Caco-2 (cell line): Measurements from ENCODE around the gene LRIT3. TPM values are rescaled to one million over a fixed set of nuclear protein-coding genes. Genes with fewer than 3 reads are reported as not detected.

Source experiments
- BruUV-seq: library from RNA; stranded (reverse); fragments of 400-500 nt; replicated peaks from 2 replicates; lab custom pipeline; 2021; lab: Mats Ljungman, UMichigan
- CTCF ChIA-PET: fragments of 300-600 bp; sonication (Branson Sonifier 250); formaldehyde crosslinking; loops from one replicate; lab custom pipeline; 2022; ENCODE audit warnings: antibody characterized with exemption; lab: Charles Lee
- POLR2A ChIA-PET: fragments of 300-600 bp; sonication (Branson Sonifier 250); formaldehyde crosslinking; loops from one replicate; lab custom pipeline; 2022; ENCODE audit warnings: antibody characterized with exemption; lab: Charles Lee
- DNase-seq, 2 experiments: peaks; one replicate each; pipeline versions ENCODE4 v3.0.0 to v3.0.0-alpha.2; 2020 to 2022
- H3K27me3 ChIP-seq: replicated peaks from 2 replicates; pipeline ENCODE4 v1.6.0; 2011; ENCODE audit warnings: low read length; ENCODE audit not compliant: control insufficient read depth, insufficient read depth
- H3K36me3 ChIP-seq: 2 replicates; pipeline ENCODE4 v1.5.1; 2011; ENCODE audit warnings: low read length; ENCODE audit not compliant: control insufficient read depth, insufficient read depth
- H3K4me1 ChIP-seq: fragments of 250-450 bp; sonication (Bioruptor Pico); 2 replicates; pipeline ENCODE4 v1.5.1; 2020; ENCODE audit warnings: mild to moderate bottlenecking
- H3K4me3 ChIP-seq: 2 replicates; pipeline ENCODE4 v1.5.1; 2011; ENCODE audit warnings: low read depth, mild to moderate bottlenecking, control low read depth, low read length
- H3K9me3 ChIP-seq: fragments of 250-450 bp; sonication (Bioruptor Pico); 2 replicates; pipeline ENCODE4 v1.5.1; 2020; ENCODE audit warnings: mild to moderate bottlenecking, moderate library complexity
- H3K27ac Mint-ChIP-seq: one replicate; pipeline ENCODE4 v1.8.0; 2022; ENCODE audit warnings: mixed read lengths; ENCODE audit not compliant: unreplicated experiment
- H3K27me3 Mint-ChIP-seq: one replicate; pipeline ENCODE4 v1.8.0; 2022; ENCODE audit warnings: mixed read lengths; ENCODE audit not compliant: insufficient read depth, unreplicated experiment
- H3K36me3 Mint-ChIP-seq: one replicate; pipeline ENCODE4 v1.8.0; 2022; ENCODE audit warnings: mild to moderate bottlenecking, mixed read lengths; ENCODE audit not compliant: insufficient read depth, unreplicated experiment
- H3K4me1 Mint-ChIP-seq: one replicate; pipeline ENCODE4 v1.8.0; 2022; ENCODE audit warnings: low read depth, mixed read lengths; ENCODE audit not compliant: unreplicated experiment
- H3K4me3 Mint-ChIP-seq: one replicate; pipeline ENCODE4 v1.8.0; 2022; ENCODE audit warnings: mild to moderate bottlenecking, moderate library complexity, mixed read lengths; ENCODE audit not compliant: unreplicated experiment
- H3K9me3 Mint-ChIP-seq: one replicate; pipeline ENCODE4 v1.8.0; 2022; ENCODE audit warnings: mixed read lengths; ENCODE audit not compliant: unreplicated experiment
- intact Hi-C: fragments of 100-400 bp; cut with micrococcal nuclease; formaldehyde crosslinking; loops from one replicate; pipeline ENCODE4 v1.10.0; 2022; ENCODE audit not compliant: unreplicated experiment
- total RNA-seq: library from RNA; stranded (reverse); gene quantifications from 2 replicates; pipeline ENCODE4 v1.2.3, GENCODE V29; 2022
- TF ChIP-seq, protein P1 (sequence below), 2 experiments: fragments of 200-600 bp in 1 of 2; IDR thresholded peaks; 1 replicate in 1 of 2; 2 replicates in 1 of 2; pipeline versions ENCODE4 v1.5.1 to v1.8.0; 2011 to 2022; ENCODE audit warnings: antibody characterized with exemption in 1 of 2, control low read depth in 1 of 2, inconsistent platforms in 1 of 2, low read depth in 1 of 2, low read length in 1 of 2, mild to moderate bottlenecking in 1 of 2, moderate library complexity in 1 of 2; ENCODE audit not compliant: insufficient read depth in 1 of 2, severe bottlenecking in 1 of 2, unreplicated experiment in 1 of 2

LRIT3 gene
- total RNA-seq, 1 experiment from 2014 or later, result 0.34 TPM

- Mint-ChIP-seq H3K27me3 (peaks cover 10% of the 10 kb centered on the region), H3K36me3 (no peaks in the 10 kb centered on the region), H3K4me1 (no peaks in the 10 kb centered on the region), H3K4me3 (no peak within 1 kb of the TSS), H3K9me3 (no peaks in the 10 kb centered on the region), H3K27ac (no peak within 1 kb of the TSS)
- intact Hi-C loops, result loop anchor here (10.0 kb wide), 1 partner anchor 237 kb away; the partner anchor contains the start of gene MCUB
- H3K4me3 ChIP-seq, result no peak within 1 kb of the TSS
- TF ChIP-seq, protein P1, sequence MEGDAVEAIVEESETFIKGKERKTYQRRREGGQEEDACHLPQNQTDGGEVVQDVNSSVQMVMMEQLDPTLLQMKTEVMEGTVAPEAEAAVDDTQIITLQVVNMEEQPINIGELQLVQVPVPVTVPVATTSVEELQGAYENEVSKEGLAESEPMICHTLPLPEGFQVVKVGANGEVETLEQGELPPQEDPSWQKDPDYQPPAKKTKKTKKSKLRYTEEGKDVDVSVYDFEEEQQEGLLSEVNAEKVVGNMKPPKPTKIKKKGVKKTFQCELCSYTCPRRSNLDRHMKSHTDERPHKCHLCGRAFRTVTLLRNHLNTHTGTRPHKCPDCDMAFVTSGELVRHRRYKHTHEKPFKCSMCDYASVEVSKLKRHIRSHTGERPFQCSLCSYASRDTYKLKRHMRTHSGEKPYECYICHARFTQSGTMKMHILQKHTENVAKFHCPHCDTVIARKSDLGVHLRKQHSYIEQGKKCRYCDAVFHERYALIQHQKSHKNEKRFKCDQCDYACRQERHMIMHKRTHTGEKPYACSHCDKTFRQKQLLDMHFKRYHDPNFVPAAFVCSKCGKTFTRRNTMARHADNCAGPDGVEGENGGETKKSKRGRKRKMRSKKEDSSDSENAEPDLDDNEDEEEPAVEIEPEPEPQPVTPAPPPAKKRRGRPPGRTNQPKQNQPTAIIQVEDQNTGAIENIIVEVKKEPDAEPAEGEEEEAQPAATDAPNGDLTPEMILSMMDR (IDR thresholded peaks at IDR 0.05; ENCODE audit: insufficient read depth in 1 of 2, low read depth in 1 of 2, low read length in 1 of 2, severe bottlenecking in 1 of 2, unreplicated experiment in 1 of 2), result no peak
- H3K27me3 ChIP-seq, result no peaks in the 10 kb centered on the region
- POLR2A ChIA-PET, result interaction anchor here (0.9 kb wide), 1 partner anchor 13 kb away, joined by 4 read pairs; no protein-coding TSS in a partner anchor
- H3K9me3 ChIP-seq, result no peaks in the 10 kb centered on the region
- no peak for DNase-seq
- BruUV-seq, result no TSS peak
- H3K36me3 ChIP-seq, result no peaks in the 10 kb centered on the region
- no peaks in the 10 kb centered on the region for H3K4me1 ChIP-seq
- CTCF ChIA-PET, result no interaction called here
Observed at GRCh38 chr4:109801895-109802319, 46.0 kb upstream of the LRIT3 start, which contains the start of gene CFI. Gene CFI (minus strand): TSS chr4:109801999. CDS start chr4:109801971, 28 bp downstream.

DNA sequence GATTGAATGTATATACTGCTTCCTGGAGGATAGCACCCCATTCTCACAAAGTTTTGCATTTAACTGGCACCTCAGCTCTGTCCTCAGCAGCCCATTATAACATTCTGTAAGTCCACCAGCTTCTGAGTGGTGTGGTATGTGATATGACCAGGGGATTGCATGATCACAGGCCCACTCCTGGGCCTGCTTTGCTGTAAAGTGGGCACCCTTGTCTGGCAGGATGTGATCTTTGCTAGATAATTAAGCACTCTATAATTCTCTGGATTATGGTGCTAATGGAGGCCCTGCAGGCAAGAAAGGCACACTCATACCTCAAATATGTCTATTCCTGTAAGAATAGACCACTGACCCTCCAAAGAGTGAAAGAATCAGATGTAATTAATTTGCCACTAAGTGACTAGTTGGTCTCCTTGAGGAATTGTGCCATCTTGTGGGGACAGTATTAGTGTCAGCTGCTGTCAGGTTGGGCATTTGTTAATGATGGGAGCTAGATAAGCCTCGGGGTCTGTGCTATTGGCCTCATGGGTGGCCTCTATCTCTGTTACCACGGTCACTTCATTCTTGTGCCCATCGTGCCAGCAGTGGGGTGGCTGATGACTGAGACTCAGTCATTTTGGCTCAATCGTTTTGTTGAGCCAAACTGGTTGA lies 43.9 kb upstream of the LRIT3 start:
- H3K27ac Mint-ChIP-seq, result no peak overlapping the region
- Histone ChIP-seq H3K27me3 (no peaks in the 10 kb centered on the region), H3K4me3 (no peak overlapping the region), H3K36me3 (no peaks in the 10 kb centered on the region), H3K4me1 (no peaks in the 10 kb centered on the region), H3K9me3 (no peaks in the 10 kb centered on the region)
- no peak overlapping the region for H3K4me3 Mint-ChIP-seq
- ChIA-PET CTCF (interaction anchor here (0.5 to 1.1 kb wide), 5 partner anchors 9 to 383 kb away, joined by 3 to 5 read pairs (median 3); no protein-coding TSS in a partner anchor), POLR2A (no interaction called here)
- no peaks in the 10 kb centered on the region for H3K36me3 Mint-ChIP-seq
- H3K4me1 Mint-ChIP-seq, result no peaks in the 10 kb centered on the region
- peak; percentile 29 to 33 for DNase-seq
- intact Hi-C loops, result loop anchor here (1.0 to 10.0 kb wide), 3 partner anchors 75 to 382 kb away; partner anchors contain the start of gene MCUB
- TF ChIP-seq, protein P1 (IDR thresholded peaks at IDR 0.05; ENCODE audit: insufficient read depth in 1 of 2, low read depth in 1 of 2, low read length in 1 of 2, severe bottlenecking in 1 of 2, unreplicated experiment in 1 of 2), result peak in 1 of 2 experiments; percentile 47
- H3K27me3 Mint-ChIP-seq, result peaks cover 5% of the 10 kb centered on the region
- H3K9me3 Mint-ChIP-seq, result no peaks in the 10 kb centered on the region
- BruUV-seq, result no TSS peak

DNA sequence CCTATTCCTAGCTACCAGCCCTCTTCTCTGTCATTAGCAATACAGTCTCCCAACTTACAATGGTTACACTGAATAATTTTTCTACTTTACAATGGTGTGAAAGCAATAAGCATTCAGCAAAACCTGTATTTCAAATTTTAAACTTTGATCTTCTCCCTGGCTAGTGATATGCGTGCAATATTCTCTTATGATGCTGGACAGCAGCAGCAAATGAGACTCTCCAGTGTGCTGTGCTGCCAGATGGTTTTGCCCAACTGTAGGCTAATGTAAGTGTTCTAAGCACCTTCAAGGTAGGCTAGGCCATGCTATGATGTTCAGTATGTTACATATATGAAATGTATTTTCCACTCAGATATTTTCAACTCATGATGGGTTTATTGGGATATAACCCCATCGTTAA lies 38.3 kb upstream of the LRIT3 start:
- no TSS peak for BruUV-seq
- ChIA-PET POLR2A (no interaction called here), CTCF (no interaction called here)
- Mint-ChIP-seq H3K9me3 (no peaks in the 10 kb centered on the region), H3K4me3 (no peak overlapping the region), H3K4me1 (peaks cover 6% of the 10 kb centered on the region), H3K27ac (no peak overlapping the region), H3K36me3 (no peaks in the 10 kb centered on the region), H3K27me3 (peaks cover 9% of the 10 kb centered on the region)
- no peaks in the 10 kb centered on the region for H3K9me3 ChIP-seq
- intact Hi-C loops, result loop anchor here (10.0 kb wide), 1 partner anchor 245 kb away; the partner anchor contains the start of gene MCUB
- H3K36me3 ChIP-seq, result no peaks in the 10 kb centered on the region
- no peak overlapping the region for H3K4me3 ChIP-seq
- no peaks in the 10 kb centered on the region for H3K27me3 ChIP-seq
- no peaks in the 10 kb centered on the region for H3K4me1 ChIP-seq
- TF ChIP-seq, protein P1 (IDR thresholded peaks at IDR 0.05; ENCODE audit: insufficient read depth in 1 of 2, low read depth in 1 of 2, low read length in 1 of 2, severe bottlenecking in 1 of 2, unreplicated experiment in 1 of 2), result no peak
- no peak for DNase-seq
